Ramos (cell line): Measurements from ENCODE around the gene AOX1.
"Not testable (repeated sequence)": the region's sequence is repeated elsewhere in the genome, so short reads cannot be mapped to it uniquely, and the experiment has no call there.

Experiments used
- in situ Hi-C: fragments of 300-500 bp; cut with MboI; formaldehyde crosslinking; loops from one replicate; pipeline ENCODE4 v1.14.3; 2022; ENCODE audit warnings: low sequenced_read_pairs; ENCODE audit not compliant: unreplicated experiment

The AOX1 gene

DNA sequence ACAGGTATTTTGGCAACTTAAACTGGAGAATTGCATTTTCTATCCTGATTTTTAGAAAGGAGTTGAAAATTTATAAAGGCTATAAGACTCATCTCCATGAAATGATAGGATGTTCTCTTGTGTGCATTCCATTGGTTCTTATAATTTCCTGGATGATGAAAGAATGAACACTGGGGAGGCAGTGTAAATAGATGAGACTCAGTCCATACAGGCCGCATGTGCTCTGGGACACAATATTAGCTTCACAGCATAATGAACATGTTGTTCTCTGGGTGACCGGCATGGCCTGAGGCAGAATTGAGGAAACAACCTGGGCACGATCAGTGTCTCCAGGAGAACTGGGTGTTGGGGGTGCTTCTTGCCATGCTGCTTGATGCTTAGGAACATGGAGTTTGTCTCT, 38.8 kb downstream of the AOX1 start:
- in situ Hi-C loops, result no loop called here

DNA sequence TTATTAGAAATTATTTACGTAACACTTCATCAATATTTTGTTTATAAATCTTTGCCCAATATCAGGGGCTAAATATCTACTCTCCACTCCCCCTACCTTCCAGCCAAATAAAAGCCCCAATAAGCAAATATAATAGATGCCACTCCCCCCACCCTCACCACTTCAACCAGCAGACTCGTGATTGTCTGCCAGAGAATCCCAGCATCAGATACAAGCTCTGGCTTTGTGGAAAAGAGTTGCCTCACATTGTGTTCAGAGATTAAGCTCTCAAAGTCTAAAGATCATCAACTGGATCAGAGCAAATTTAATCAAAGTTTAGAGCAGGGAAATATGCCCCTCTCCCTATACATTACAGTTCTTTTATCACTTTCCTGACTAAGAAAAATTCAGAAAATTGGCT, 39.5 kb downstream of the AOX1 start:
- in situ Hi-C loops, result no loop called here

DNA sequence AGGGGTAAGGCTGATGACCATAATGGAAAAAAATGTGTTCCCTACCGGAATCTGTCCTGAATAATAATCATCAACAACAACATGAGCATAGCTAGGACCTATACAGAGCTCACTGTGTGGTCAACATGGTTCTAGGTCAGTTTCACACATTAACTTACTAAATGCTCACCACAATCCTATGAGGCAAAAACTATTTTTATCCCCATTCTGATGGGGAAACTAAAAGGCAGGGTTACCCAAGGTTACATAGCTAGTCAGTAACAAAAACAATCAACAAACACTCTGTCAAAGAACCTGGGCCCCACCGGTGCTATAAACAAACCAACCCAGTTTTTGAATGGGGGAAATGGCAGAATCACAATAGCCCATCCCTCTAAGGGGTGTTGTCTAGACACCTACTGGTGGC, 40.1 kb downstream of the AOX1 start:
- in situ Hi-C loops, result no loop called here

DNA sequence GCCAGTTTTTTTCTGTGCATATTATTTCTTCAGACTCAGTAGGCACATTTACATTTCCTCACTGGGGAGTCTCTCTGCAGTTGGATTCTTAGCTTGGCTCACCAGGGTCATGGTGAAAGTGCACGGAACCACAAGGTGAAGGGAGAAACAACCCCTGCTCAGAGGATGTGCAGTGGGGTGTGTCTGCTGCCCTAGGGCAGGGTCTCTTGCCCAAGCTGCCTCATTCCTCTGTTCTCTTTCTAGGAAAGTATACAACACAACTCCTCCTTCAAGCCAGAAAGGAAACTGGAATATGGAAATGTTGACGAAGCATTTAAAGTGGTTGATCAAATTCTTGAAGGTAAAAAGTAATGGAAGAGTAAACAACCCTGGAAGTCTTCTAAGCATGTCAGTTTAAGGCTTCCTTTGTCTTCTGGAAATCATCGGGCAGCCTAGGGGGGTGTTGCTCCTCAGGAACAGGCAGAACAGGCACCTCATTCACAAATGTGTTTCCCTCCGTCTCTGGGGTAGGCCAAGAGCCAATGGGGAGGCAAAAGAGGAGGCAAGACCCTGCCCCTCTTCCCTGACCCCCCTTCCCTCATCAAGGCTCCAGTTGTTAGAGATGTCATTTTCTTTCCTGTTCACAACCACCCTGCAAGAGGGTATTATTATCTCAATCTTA, 41.4 kb downstream of the AOX1 start:
- in situ Hi-C loops, result no loop called here

DNA sequence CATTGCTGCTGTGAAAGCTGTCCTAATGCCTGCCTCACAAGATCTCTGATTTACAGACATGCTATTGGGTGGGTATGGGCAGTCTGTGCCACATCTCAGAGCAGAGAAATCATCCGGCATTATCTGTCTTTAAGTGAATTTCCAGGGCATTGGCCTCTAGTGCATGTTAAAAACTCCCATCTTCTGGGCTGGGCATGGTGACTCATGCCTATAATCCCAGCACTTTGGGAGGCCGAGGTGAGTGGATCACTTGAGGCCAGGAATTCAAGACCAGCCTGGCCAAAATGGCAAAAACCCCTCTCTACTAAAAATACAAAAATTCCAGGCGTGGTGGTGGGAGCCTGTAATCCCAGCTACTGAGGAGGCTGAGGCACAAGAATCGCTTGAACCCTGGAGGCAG, 42.6 kb downstream of the AOX1 start:
- in situ Hi-C loops, result not testable (repeated sequence)

DNA sequence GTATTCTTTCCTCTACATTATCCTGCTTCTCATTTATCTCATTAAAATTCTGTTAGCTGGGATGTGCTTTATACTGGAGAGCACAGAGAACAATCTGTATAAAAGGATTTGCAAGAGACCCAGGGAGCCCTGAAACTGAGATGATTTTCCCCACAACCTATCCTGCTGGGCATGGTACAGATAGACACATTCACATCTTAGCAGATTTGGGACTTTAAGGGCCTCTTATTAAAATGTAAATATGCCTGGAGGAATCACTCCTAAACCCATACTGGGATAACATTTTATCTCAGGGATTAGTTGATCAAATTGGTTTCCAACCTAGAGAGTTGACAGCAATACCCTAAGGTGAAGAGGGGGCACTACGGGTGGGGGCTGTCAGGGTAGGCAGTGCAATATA, 45.5 kb downstream of the AOX1 start:
- in situ Hi-C loops, result no loop called here

DNA sequence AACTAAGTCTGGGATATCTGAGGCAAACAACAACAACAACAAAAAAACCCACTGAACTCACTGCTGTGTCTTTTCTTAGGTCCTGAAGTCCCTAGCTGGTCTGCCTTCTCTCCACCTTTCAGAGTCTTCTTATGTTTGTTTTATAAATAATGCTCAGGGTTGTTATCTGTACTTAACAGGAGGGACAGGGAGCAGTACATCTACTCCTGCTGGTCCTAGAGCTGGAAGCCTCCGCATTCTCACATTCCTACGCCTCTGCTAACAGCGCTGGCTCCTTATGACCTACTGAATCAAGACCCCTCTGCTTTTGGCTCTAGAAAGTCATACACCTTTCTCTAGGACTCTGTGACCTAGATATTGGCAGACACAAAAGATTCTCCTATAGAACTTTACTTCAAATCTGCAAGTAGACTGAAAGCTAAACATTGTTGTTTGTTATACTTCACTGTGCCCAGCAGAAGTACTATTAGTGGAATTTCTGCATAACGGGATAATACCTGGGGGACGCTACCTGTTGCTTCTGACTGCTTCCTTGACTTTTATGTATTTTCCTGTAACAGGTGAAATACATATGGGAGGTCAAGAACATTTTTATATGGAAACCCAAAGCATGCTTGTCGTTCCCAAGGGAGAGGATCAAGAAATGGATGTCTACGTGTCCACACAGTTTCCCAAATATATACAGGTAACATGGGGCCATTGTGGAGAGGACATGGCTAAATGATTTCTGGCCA, 48.6 kb downstream of the AOX1 start:
- in situ Hi-C loops, result no loop called here

DNA sequence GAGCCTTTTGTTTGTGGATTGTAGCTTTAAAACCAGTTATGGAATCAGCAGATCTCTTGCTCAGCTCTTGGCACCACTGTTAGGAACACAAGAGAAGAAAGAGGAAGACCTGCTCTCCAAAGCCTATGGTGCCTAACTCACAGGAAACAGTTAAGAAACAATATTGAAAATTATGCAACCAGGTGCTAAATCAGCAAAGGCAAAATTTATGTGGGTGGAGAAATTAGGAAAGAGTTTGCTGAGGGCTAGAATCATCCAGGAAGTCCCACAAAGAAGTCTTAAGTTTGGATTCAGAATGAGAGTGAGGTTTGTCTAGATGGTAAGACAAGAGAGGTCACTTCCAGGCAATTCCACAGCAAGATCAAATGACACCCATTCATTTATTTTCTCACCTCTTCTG, 49.4 kb downstream of the AOX1 start:
- in situ Hi-C loops, result no loop called here

DNA sequence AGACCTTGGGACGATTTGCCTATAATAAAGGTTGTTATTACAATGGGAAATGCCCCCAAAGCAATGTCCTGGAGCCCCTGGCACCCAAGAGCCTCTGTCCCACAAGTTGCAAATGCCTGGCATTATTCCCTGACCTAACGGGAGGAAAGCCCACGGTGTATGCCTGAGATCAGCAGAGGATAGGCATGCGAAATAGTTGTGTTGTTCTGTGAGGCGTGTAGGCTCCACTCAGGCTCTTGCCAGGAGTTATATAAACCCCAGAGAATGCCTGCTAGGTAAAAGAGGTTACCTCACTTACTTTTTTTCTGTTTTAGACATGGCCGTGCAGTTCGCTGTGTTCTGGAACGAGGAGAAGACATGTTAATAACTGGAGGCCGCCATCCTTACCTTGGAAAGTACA, 52.1 kb downstream of the AOX1 start:
- in situ Hi-C loops, result no loop called here

DNA sequence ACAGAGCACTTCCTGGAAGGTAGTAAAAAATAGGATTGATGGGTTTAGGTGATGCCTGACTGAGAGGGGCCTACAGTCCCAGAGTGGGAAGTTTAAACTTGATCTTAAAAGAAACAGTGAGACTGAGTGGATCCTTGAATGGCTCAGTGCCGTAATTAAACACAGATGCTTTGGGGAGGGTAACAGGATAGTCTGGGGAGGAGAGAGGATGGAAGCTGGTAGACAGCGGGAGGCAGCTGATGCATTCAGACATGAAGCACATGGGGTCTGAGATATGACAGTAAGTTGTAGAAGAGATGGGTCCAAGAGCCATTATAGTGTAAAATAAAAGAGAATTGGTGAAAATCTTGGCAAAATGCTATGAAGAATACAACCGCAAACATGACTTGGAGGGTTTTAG, 54.4 kb downstream of the AOX1 start:
- in situ Hi-C loops, result no loop called here

DNA sequence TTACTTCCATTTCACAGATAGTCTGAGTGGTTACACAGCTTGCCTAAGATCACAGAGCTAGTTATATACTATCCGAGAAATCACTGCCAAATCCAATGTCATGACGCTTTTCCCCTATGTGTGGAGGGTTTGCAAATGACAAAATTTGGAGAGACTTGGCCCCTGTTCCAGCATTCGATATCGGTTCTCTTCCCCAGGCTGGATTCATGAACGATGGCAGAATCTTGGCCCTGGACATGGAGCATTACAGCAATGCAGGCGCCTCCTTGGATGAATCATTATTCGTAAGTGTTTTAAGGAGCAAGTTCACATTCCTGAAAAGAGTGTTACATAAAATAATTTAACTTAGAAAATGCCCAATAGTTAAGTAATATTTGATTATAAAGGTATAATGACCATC, 55.1 kb downstream of the AOX1 start:
- in situ Hi-C loops, result no loop called here

DNA sequence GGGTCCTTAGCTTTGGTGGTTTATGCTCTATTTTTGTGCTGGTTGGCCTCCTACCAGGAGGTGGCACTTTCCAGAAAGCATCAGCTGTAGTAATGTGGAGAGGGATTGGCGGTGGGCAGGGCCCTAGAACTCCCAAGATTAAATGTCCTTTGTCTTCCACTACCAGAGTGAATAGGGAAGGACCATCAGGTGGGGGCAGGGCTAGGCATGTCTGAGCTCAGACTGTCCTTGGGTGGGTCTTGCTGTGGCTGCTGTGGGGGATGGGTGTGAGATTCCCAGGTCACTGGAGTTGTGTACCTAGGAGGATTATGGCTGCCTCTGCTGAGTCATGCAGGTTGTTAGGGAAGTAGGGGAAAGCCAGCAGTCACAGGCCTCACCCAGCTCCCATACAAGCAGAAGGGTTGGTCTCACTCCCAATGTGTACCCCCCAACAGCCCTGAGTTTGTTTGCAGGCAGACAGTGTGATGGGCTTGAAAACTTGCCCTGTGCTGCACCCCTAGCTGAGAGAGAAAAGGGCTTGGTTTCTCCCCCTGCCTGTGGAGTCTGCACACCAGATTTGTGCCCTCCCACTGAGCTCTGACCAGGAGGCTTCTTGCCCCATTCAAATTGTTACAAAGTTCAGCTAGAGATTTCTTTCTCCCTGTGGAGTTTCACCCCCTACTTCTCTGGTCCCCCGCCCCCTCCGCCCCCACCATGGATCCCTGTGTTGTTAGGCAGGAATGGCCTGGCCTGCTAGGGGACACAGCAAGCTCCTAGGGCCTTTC, 62.9 kb downstream of the AOX1 start:
- in situ Hi-C loops, result not testable (repeated sequence)

DNA sequence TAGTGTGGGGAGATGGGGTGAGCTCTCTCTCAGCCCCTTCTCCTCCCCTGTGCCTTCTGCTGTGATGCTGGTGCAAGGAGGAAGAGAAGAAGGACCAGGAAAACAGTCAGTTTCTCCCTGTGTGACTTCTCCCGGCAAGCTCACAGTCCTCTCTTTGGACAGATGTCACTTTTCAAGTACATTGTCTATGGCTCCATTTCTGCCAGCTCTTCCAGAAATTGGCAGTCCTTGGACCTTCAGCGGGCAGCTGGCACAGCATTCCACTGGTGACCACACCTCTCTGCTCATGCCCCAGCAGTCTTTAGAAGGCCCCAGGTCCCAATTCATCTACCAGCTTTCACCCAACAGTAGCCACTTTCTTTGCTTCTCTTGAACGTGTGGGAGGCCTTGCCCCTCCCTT, 63.9 kb downstream of the AOX1 start:
- in situ Hi-C loops, result no loop called here

DNA sequence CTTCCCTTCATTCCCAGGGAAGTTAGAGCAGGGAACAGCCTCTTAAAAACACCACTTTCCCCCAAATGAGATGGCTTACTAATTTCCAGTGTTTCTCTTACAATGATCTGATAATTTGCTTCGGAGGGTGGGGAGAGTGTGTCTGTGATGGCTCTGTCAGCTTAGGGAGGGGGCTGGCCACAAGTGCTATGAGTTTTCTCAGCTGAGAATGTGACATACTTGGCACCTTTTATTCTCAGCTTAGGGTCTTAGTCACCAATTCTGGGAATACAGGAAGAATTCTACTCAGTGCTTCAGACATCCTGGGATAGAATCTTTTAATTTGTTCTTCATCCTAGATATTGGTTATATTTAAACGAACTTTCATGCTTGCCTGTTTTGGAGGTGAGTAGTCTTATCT, 64.4 kb downstream of the AOX1 start:
- in situ Hi-C loops, result no loop called here

DNA sequence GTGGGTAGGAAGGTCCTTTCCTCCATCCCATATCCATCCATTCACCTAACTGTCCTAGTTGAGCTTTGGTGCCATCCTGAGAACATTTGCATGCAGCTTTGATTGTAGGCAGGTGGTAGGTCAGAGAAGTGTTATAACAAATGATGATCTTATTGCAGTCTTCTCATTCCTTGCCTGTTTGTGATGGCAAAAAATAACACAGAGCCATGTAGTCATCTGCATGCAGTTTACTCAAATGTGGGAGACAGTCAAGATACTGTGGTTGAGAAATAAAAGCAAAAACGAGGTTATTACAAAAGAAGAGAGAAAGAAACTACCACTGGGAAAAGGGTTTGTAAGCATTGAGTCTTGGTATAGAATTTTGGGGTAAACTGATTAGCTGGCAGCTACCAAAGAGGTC, 66.3 kb downstream of the AOX1 start:
- in situ Hi-C loops, result no loop called here

DNA sequence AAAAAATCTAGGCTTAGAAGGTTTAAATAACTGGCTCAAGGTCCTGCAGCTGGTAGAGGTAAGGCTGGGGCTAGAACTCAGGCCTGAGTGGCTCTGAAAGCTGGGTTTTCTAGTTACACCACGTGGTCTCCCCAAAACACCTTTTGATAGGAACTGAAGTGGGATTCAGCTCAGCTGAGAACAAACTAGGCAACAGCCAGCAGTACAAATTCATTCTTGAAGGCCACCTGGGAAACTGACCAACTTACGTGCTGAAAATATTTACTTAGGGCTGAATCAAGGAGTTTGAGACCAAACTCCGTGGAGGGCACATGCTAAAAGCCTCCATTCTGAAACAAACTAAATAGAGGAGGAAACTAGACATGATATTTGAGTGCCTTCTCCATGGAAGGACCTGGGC, 67.2 kb downstream of the AOX1 start:
- in situ Hi-C loops, result no loop called here

DNA sequence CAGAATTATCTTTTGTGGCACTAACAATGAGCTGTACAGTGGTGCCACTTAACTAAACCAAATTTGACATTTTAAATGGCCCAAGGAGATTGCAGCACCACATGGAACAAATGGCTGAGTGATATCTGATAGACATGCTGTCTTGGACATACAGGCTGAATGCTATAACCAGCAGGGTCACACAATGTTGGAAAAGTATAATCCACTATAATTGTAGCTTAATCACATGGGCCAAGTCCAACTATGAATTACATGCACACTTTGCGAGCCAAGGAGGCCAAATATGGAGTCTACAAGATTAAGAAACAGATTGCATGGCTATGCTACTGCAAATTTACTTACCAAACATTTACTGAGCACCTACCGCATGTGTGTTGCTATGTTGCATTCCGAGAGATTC, 69.0 kb downstream of the AOX1 start:
- in situ Hi-C loops, result no loop called here

DNA sequence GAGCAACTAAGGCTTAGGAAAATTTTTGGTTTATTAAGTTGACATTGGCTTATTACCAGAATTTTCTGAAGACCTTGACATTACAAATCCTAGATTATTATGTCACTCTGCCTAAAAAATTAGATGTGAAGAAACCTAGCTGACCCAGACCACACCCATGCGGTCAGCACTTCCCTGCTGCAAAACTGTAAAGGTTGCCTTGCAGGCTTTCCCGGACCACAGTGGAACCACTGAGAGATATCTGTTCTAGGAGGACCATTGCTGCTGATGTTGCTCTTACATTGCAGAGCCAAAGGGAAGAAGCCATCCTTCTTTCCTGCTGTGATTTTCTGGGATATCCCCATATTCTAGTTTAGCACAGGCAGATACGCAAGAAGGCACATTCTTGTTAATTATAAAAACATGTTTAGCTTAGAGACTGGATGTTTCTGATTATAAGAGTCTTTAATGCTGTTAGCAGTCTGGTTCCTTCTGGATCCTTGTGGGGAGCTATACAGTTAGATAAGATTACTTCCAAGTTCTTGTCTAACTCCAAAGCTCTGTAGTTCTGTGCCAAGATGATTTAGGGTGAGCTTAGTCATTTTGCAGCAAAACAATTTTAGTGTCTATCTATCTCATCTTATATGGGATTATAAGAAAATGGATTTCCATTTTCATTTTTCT, 70.2 kb downstream of the AOX1 start:
- in situ Hi-C loops, result no loop called here

DNA sequence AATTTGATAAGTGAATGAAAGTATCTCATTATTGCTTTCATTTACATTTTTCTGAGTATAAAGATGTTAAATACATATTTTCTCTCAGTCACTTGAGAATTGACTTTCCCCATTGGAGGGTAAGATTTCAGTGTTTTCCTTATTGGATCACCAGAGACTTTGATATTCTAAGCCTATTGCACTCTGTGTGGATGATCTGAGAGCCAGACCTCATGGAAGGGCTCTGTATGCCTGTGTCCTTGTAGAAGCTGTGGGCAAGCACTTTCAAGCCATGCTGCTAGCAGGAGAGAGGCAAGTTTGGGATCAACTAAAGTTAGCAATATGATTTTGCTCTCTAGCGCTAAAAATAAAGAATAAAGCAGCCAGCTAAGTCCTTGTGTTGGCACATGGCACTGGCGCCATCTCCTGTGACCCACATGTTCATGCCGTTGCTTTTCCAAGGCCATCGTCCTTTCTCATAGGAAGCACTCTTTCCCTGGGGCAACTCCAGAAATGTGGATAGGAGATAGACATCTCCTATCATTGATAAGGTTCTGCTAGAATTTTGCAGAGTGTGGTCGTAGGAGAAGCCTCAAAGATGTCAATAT, 72.6 kb downstream of the AOX1 start:
- in situ Hi-C loops, result no loop called here

DNA sequence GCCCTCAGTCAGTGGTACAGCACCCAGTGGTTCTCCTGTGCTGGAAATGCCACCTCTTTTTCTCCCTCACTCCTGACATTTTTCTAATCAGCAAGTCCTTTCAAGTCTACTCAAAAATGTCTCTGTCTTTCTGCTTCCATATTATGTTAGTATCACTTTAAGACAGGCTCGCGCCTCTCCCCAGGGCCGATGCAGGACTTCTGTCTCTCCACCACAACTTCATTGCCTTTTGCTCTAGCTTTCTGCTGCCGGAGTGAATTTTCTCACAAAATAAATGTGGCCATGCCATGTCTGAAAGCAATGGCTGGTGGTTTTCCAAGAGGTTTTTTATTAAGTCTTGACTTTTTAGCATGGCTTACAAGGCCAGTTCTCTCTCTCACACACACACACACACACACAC, 73.6 kb downstream of the AOX1 start:
- in situ Hi-C loops, result no loop called here

DNA sequence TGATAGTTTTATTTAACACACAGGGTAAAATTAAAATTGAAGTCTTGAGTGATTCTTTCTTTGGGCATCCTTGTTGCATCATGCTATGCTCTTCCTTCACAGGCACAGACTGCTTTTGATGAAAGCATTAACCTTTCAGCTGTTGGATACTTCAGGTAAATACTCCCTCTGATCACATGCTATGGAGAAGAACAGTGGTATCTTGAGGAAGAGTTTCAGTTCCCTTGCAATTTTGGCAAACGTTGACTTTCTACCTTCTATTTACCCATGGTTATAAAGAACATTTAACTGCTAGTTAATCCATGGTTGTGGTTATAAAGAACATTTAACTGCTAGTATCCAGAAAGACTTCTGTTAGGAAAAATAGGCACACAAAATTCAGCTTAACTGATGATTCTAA, 75.7 kb downstream of the AOX1 start:
- in situ Hi-C loops, result no loop called here
